ENCODE results near the gene C11orf16. TPM values are rescaled to one million over a fixed set of nuclear protein-coding genes. Genes with fewer than 3 reads are reported as not detected.
A peak's percentile ranks its signal among the peaks of the same experiment; 100 is the strongest.

Gene C11orf16
- total RNA-seq, 1 donor from 2014 or later: not detected

DNA sequence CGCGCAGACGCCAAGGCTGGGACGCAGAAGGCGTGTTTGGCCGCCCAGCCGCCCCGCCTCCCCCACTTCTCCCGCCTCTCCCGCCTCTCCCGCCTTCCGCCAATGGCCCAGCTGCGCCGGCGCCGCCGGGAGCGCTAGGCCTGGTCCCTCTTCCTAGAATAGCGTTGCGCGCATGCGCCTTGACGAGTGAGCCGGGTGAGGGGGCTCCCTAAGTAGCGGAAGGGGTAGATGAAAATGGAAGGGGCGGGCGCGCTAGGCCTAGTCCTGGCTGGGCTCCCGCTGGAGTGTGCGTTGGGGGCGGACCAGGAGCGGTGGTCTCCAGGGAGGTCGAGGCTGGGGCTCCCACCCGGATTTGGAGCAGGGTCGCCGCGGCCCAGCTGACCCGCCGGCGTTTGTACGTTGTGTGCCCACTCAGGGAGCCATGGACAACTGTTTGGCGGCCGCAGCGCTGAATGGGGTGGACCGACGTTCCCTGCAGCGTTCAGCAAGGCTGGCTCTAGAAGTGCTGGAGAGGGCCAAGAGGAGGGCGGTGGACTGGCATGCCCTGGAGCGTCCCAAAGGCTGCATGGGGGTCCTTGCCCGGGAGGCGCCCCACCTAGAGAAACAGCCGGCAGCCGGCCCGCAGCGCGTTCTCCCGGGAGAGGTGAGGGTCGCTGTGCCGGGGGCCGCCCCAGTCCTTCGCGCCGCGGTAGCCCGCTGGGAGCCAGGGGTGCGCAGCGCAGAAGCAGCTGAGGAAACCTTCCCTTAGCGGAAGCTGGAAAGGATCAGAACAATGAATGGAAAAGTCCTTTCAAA, 21.5 kb downstream of the C11orf16 start, which contains the start of gene AKIP1:
AKIP1 (plus strand) TSS at position 161 of the 795 bp plus-strand sequence; CDS start at position 422, 261 bp downstream.
- Histone ChIP-seq H3K9me3 (no peaks in the 10 kb centered on the region), H3K4me1 (peaks cover 50% of the 10 kb centered on the region), H3K36me3 (no peaks in the 10 kb centered on the region), H3K27me3 (no peaks in the 10 kb centered on the region), H3K27ac (peak within 1 kb of the TSS; percentile 90), H3K4me3 (peak within 1 kb of the TSS; percentile 80 to 95)
- DNase-seq (ENCODE audit: extremely low spot score in 2 of 2): peak in 1 of 2 donors; percentile 93
- TF ChIP-seq, protein P1, sequence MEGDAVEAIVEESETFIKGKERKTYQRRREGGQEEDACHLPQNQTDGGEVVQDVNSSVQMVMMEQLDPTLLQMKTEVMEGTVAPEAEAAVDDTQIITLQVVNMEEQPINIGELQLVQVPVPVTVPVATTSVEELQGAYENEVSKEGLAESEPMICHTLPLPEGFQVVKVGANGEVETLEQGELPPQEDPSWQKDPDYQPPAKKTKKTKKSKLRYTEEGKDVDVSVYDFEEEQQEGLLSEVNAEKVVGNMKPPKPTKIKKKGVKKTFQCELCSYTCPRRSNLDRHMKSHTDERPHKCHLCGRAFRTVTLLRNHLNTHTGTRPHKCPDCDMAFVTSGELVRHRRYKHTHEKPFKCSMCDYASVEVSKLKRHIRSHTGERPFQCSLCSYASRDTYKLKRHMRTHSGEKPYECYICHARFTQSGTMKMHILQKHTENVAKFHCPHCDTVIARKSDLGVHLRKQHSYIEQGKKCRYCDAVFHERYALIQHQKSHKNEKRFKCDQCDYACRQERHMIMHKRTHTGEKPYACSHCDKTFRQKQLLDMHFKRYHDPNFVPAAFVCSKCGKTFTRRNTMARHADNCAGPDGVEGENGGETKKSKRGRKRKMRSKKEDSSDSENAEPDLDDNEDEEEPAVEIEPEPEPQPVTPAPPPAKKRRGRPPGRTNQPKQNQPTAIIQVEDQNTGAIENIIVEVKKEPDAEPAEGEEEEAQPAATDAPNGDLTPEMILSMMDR (IDR thresholded peaks at IDR 0.05): no peak
- peak; percentile 88 to 90 for TF ChIP-seq POLR2AphosphoS5 (IDR thresholded peaks at IDR 0.05; ENCODE audit: insufficient read depth in 1 of 2, low read depth in 1 of 2)
- peak in 1 of 2 donors; percentile 54 for TF ChIP-seq POLR2A (IDR thresholded peaks at IDR 0.05)
- intact Hi-C loops (cut with DNase I): no loop called here

DNA sequence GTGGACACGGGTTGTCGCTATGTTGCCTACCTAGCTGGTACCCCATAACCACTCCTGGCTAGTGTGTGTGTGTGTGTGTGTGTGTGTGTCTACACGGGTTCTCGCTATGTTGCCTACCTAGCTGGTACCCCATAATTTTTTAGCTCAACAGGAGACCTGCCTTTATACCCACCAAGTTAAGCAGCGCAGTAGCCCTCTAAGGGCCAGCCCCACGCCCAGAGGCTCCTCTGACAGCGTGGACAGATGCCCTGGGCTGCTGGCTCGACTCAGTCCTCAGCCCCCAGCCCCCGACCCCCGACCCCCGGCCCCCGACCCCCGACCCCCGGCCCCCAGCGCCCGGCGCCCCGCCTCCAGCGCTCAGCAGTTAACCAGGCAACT, 22.1 kb downstream of the C11orf16 start:
- intact Hi-C loops (cut with DNase I): no loop called here
- no peaks in the 10 kb centered on the region for H3K36me3 ChIP-seq
- H3K27me3 ChIP-seq: no peaks in the 10 kb centered on the region
- H3K4me1 ChIP-seq: peaks cover 52% of the 10 kb centered on the region
- TF ChIP-seq POLR2AphosphoS5 (IDR thresholded peaks at IDR 0.05; ENCODE audit: insufficient read depth in 1 of 2, low read depth in 1 of 2) (no peak), POLR2A (IDR thresholded peaks at IDR 0.05) (no peak)
- TF ChIP-seq, protein P1 (IDR thresholded peaks at IDR 0.05): no peak
- no peaks in the 10 kb centered on the region for H3K9me3 ChIP-seq
- peak overlapping the region; percentile 80 to 95 for H3K4me3 ChIP-seq
- H3K27ac ChIP-seq: peak overlapping the region; percentile 90
- no peak for DNase-seq (ENCODE audit: extremely low spot score in 2 of 2)

DNA sequence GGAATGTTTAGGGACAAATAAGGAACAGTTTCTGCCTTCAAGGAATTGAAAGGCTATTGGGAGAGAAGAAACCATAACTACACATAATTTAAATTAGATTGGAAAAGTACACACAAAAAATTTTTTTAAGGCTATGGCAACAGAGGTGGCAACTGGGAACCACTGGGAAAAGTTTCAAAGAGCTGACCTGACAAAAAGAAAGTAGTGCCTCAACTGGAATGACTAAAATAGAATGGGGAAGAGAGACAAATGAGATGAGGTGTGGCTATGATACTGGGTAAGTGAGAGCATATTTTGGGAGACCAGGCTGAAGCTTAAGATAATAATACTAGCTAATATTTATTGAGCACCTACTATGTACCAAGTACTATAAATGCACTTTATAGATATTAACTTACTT, 24.6 kb downstream of the C11orf16 start:
- no peak for DNase-seq (ENCODE audit: extremely low spot score in 2 of 2)
- intact Hi-C loops (cut with DNase I): no loop called here
- no peak overlapping the region for H3K27ac ChIP-seq
- no peaks in the 10 kb centered on the region for H3K27me3 ChIP-seq
- TF ChIP-seq, protein P1 (IDR thresholded peaks at IDR 0.05): no peak
- no peak for TF ChIP-seq POLR2A (IDR thresholded peaks at IDR 0.05)
- TF ChIP-seq POLR2AphosphoS5 (IDR thresholded peaks at IDR 0.05; ENCODE audit: insufficient read depth in 1 of 2, low read depth in 1 of 2): no peak
- H3K4me3 ChIP-seq: no peak overlapping the region
- H3K9me3 ChIP-seq: no peaks in the 10 kb centered on the region
- peaks cover 41% of the 10 kb centered on the region for H3K4me1 ChIP-seq
- no peaks in the 10 kb centered on the region for H3K36me3 ChIP-seq

DNA sequence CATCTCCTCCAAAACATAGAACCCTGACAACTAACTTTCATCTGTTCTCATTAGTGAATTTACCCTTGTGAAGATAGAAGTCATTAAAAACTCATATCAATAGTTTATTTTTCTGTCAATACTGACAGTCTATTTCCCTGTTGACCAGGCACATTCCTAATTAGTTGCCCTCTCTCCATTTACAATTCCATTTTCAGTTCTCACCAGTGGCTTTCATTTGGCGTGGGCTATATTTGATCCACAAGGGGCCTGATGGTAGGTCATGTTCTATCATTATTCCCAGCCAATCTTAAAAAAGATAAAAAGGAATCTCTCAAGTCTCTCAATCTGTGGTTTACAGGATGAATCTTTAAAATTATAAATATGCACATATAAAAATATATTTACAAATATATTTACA, 25.6 kb downstream of the C11orf16 start:
- DNase-seq (ENCODE audit: extremely low spot score in 2 of 2): no peak
- H3K27me3 ChIP-seq: no peaks in the 10 kb centered on the region
- no peaks in the 10 kb centered on the region for H3K36me3 ChIP-seq
- H3K4me1 ChIP-seq: peaks cover 35% of the 10 kb centered on the region
- no peak overlapping the region for H3K4me3 ChIP-seq
- no peaks in the 10 kb centered on the region for H3K9me3 ChIP-seq
- H3K27ac ChIP-seq: no peak overlapping the region
- intact Hi-C loops (cut with DNase I): no loop called here
- TF ChIP-seq, protein P1 (IDR thresholded peaks at IDR 0.05): no peak
- no peak for TF ChIP-seq POLR2AphosphoS5 (IDR thresholded peaks at IDR 0.05; ENCODE audit: insufficient read depth in 1 of 2, low read depth in 1 of 2)

DNA sequence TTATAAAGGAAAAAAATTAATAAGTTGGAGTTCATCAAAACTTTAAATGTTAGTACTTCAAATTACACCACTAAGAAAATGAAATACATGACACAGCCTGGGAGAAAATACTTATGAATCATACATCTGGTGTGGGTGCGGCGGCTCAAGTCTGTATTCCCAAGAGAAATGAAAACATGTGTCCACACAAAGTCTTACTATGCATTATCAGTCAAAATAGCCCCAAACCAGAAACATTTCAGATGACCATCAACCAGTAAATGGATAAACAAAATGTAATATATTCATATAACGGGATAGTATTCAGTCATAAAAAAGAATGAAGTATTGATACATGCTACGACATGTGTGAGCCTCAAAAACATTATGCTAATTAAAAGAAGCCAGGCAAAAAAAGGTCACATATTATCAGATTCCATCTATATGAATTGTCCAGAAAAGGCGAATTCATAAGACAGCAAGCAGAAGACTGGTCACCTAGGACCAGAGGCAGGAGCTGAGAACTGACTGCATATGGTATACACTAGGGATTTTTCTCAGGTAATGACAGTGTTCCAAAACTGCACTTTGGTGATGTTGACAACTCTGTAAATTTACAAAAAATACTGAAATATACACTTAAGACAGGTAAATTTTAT, 27.1 kb downstream of the C11orf16 start:
- TF ChIP-seq, protein P1 (IDR thresholded peaks at IDR 0.05): no peak
- TF ChIP-seq POLR2AphosphoS5 (IDR thresholded peaks at IDR 0.05; ENCODE audit: insufficient read depth in 1 of 2, low read depth in 1 of 2): peak in 1 of 2 donors; percentile 63
- intact Hi-C loops (cut with DNase I): no loop called here

More for the DNA sequence above, 27.1 kb downstream of the C11orf16 start:
- DNase-seq (ENCODE audit: extremely low spot score in 2 of 2): no peak
- Histone ChIP-seq H3K27me3 (no peaks in the 10 kb centered on the region), H3K4me3 (no peak overlapping the region), H3K27ac (no peak overlapping the region), H3K4me1 (peaks cover 32% of the 10 kb centered on the region), H3K9me3 (no peaks in the 10 kb centered on the region), H3K36me3 (no peaks in the 10 kb centered on the region)
